ENCODE measurements around the gene NDRG2.
"Not testable (repeated sequence)": the region's sequence is repeated elsewhere in the genome, so short reads cannot be mapped to it uniquely, and the experiment has no call there.

The NDRG2 gene

DNA sequence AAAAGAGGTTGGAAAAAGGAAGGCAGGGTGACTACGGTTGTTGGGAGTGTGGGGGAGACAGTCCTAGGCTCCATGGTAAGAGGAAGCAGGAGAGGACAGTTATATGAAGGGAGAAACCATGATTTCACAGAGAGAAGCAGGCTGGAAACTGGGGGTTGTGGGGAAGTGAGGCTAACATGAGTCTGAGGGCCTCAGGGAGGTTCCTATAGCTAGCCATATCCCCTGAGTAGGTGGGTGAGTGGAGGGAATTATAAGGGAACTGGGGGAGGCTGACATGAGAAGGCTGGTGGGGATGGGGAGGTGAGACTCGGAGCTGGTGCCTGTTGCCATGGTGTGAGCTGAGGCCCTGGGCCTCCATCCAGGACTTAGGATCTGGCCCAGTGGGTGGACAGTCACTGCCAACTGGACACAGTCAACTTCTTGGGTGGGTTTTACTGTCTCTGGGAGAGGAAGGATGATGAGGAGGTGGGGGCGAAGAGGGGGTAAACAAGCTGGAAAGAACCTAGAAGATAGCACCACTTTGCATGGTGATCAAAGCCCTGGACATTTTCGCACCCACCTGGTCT is 8.4 kb upstream of the NDRG2 start:
- no peak for DNase-seq (ENCODE audit: low read depth)

DNA sequence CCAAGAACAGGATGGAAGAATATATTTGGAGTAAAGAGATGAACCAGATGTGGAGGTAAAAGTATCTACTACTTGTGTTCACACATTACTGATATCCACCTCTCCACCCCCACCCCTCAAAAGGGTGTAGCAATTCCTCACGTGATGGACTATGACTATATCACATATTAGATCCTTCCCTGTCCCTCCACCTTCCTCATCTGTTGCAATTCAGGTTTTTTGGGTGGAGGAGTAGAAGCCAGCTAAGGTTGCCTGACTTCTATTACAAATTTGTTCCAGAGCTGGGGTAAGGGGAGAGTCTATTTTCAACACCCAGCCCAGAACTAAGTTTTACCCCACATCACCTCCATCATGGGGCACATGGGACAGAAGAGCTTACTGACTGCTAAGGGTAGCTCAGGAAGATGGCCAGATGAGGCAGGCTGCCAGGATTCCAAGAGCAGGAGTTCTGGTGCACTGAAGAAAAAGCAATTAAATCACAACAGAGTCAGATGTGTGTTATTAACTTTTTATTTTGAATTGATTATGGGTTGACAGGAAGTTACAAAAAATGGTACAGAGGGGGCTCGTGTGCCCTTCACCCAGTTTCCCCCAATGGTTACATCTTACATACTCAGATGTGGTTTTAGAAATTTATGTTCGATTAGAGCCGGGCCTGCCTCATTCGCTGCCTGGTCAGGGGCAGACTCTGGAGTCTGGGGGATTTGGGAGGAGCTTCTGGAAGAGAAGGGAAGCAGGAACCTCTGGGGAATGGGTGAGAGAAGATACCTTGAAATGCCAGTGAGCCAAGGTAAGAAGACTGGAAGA is 7.7 kb upstream of the NDRG2 start:
- DNase-seq (ENCODE audit: low read depth), result no peak

GRCh38 chr14:21030531-21030930 is 5.7 kb upstream of the NDRG2 start:
- DNase-seq (ENCODE audit: low read depth), result no peak

DNA sequence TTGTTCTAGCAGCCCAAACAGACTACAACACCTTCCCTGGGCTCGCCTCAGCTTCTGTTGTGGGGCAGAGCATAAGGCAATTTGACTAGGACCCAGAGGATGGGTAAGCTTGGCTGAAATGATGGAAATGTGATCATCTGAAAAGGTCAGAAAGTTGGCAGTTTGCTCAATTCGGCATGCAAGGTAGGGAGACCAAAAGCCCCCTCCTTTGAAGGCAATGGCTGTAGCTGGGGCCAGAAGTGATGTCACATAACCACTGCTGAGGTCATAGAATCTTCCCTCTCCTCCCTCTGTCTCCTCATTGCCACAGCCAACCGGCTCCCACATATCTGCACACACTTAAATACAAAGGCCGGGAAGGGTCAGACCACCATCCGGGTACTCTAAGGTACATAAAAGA is 5.1 kb upstream of the NDRG2 start, which contains the start of gene TPPP2:
Gene TPPP2 (plus strand): TSS at position 301 of the 400 bp plus-strand sequence. CDS start 365 bp downstream, outside the sequence.
- no peak for DNase-seq (ENCODE audit: low read depth)

DNA sequence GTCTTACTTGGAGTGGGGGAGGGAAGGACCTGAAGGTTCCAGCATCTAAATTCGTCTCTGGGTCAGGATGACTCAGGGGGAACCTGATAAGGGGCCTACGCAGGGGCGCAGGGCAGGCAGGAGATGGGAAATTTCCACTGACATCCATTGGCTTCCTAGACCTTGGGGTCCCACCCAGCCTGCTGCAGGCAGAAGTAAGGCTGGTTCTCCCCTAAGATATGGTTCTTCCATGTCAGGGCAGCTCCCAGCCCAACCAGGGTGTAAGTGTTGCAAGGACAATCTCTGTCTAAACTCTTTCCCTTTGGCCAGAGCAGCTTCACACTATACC is 2.1 kb upstream of the NDRG2 start:
- no peak for DNase-seq (ENCODE audit: low read depth)

- DNase-seq (ENCODE audit: low read depth), result no peak
Observed at GRCh38 chr14:21026274-21026987, 1.6 kb upstream of the NDRG2 start.

GRCh38 chr14:21025371-21026273 is 761 bp upstream of the NDRG2 start:
- no peak for DNase-seq (ENCODE audit: low read depth)

DNA sequence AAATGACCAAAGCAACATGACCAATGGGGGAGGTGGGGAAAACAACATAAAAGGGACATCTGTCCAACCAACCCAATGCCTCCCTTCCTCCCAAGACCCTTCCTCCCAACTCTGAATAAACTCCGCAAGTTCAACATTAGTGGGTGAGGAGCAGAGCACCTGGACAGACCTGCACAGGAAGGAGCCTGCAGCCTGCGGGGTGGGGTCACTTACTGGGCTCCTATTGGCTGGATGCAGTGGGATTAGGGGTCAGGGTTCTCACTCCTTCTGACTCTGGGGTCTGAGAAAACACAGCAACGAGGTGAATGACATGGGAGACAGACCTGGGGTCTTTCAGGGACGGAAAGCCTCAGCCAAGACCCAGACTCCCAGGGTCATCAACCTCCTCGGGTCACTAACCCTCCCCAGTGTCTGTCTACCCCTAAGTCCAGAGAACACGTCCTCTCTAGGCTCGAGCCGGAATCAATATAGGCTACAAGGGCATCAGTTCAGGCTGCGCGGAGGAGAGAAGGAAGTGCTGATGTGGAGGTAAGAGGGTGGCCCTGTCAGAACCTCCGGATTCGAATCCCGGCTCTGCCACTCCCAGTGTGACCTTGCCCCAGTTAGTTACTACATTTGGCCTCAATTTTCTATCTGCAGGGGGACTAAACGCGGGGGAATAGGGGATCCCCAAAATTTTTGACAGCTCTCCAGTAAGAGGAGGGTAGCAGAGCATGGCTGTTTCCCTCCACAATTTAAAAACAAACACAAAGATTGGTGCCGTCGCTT is 860 bp downstream of the NDRG2 start:
- no peak for DNase-seq (ENCODE audit: low read depth)

DNA sequence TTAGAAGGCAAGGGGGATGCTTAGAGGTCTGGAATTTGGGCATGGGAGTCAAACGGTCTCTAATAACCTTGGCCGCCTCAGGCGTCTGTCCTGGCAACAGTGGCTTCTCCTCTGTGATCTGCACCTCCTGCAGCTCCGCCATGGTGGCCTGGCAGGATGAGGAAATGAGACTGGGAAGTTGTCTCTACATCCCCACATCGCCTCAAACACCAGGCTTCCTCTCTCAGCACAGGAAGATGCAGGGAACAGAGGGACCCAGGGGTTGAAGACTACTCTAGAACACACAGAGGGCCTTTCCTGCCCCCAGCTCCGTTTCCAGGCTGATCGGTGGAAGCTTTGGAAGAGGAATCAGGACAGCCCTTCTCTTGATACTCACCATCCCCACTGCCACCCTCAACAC is 1.7 kb downstream of the NDRG2 start:
- no peak for DNase-seq (ENCODE audit: low read depth)

DNA sequence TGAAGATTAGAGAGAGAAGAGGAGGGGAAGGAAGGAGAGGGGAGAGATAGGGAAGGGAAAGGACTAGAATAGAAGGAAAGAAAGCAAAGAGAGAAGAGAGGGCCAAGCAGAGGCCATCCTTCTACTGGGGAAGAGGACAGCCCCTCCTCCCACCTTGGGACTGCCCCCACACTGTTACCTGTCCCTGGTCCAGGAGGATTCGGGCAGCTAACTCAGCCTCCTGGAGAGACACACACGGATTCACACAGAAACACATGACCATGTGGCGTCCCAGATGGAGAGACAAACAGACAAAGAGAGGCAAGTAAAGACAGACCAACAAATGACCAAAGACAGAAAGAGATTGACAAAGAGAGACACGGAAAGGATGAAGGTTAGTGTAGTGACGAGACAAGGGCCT is 2.2 kb downstream of the NDRG2 start:
- DNase-seq (ENCODE audit: low read depth), result no peak

GRCh38 chr14:21020977-21021545 is 3.8 kb downstream of the NDRG2 start:
- no peak for DNase-seq (ENCODE audit: low read depth)

DNA sequence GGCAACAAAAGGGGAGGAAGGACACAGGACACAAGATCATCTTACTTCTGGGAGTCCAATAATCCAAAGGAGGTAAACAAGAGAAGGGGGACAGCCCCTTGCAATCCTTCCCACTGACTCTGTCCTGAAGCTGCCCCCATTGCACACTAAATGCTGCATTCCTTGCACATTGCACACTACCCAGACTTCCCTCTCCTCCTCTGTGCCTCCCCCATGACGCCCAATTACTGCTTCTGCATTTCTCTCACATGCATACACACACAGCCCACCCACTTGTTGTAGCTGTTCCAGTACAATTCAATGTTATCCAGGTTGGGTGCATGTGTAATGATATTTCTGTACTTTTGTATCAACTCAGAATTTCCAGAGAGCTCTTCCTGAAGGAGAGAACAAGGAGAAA is 5.5 kb downstream of the NDRG2 start:
- no peak for DNase-seq (ENCODE audit: low read depth)

DNA sequence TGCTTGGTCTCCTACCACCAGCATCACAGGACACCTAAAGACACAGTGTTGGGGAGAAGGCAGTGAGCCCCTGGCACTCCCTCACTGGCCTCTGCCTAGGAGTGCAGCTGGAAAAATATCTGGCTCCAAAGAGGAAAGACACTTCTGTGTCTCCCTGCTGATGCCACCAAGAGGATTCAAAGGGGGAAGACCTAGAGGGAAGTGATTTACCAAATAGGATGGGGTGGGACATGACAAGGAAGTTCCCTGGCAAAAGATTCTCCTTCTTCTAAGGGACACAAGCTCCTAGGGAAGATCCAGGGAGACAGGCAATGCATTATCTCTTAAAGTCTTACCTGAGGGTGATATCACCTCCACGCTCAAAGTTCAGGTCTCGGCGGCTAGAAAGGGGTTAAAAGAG is 6.1 kb downstream of the NDRG2 start:
- DNase-seq (ENCODE audit: low read depth), result no peak

DNA sequence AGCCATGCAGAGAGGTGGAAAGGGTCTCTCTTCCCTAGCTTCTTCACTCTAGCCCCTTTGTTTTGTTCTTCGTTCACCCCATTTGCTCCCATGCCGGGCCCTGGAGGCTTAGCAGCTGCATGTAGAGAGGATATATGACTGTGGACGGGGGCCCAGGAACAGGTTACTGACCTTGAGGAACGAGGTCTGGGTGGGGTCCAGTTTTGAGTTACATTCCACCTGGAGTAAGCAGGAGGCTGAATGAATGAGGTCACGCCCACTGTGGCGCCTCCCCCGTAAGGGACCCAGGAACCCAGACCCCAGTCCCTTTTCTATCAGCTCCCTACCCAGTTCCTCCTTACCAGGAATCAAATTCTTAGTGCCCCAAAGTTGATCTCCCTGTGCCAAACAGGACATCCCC is 6.6 kb downstream of the NDRG2 start:
- no peak for DNase-seq (ENCODE audit: low read depth)

DNA sequence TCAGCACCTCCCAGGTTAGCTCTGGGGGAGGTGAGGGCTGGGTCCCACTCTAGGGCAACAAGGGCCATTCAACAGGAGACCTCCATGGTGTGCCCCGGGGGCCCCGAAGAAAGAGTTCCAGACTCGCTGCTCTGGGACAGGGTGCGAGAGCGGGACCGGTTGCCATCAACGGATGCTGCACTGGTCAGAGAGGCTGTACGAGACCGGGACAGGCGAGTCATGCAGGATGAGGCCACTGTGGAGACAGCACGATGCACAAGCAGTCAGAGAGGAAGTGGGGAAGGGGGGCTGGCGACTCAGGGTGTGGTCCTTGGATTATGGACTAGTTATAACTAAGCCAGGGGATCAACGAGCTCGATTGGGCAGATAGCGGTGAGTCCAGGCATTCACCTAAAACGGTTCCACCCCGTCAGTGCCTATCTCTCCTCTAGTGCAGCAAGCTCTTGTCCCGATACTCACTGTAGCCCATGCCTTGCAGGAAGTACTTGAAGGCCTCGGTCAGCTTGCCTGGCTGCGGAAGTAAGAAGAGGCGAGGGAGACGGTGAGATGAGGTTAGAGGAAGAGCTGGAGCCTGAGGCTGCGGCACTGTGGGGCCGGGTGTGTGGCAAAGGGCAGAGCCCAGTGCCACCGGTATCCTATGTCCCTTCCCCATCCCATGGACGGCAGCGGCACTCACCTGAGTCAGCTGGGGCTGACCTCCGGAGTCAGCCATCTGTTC is 7.2 kb downstream of the NDRG2 start:
- DNase-seq (ENCODE audit: low read depth), result no peak

- DNase-seq (ENCODE audit: low read depth), result no peak
Observed at GRCh38 chr14:21016413-21017190, 8.3 kb downstream of the NDRG2 start.

GRCh38 chr14:21015312-21015711 is 9.5 kb downstream of the NDRG2 start:
- DNase-seq (ENCODE audit: low read depth), result no peak

DNA sequence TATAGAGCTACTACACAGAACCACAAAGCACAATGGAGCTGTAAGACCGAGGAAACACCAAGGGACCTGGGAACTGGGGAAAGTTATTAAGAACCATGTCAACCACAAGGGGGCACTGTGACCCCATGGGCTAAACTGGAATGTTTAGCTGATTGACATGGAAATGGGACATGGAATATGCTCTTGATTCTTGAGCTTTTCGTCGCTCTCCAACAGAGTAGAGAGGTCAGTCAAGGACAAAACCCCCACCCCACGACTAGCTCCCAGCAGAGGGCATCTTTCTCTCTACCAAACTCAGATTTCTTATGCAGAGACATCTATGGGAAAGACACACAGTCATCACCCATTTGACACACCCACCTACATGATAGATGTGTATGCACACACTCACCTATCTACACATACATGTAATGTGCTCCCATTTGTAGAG is 10.1 kb downstream of the NDRG2 start:
- DNase-seq (ENCODE audit: low read depth), result peak; percentile 57

- no peak for DNase-seq (ENCODE audit: low read depth)
Observed at GRCh38 chr14:21011136-21011535, 13.7 kb downstream of the NDRG2 start.

DNA sequence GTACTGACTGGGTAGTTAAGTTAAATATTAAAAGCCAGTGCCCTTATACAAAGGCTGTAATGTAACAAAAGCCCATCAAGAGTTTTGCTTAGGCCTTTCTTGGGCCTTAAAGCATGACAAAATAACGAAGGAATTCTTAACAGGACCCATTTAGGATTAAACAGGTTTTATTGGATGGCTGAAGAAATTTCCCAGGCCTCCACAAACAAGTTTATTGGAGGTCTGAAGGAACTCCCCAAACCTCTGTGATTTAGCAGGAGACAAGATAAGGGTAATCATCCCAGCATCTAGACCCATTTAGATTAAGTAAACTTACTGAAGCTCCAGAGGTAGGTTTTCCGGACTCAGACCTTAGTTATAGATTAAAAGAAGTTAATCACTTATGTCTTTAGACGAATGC is 15.1 kb downstream of the NDRG2 start:
- not testable (repeated sequence) for DNase-seq (ENCODE audit: low read depth)
